PC-3 (cell line): Measurements from ENCODE around the gene CEND1.

Experiments used
- CTCF ChIP-seq: fragments of 300-600 bp; sonication (generic); conservative IDR thresholded peaks from 2 replicates; pipeline ENCODE4 v1.5.1; 2017; ENCODE audit warnings: antibody characterized with exemption, low read depth, mild to moderate bottlenecking, low read length
- EZH2 ChIP-seq: fragments of 300-600 bp; sonication (generic); IDR thresholded peaks from one replicate; pipeline ENCODE4 v1.6.1; 2017; ENCODE audit warnings: antibody characterized with exemption, mild to moderate bottlenecking, low read length; ENCODE audit not compliant: unreplicated experiment
- EZH2phosphoT487 ChIP-seq: fragments of 300-600 bp; sonication (generic); IDR thresholded peaks from 2 replicates; pipeline ENCODE4 v1.6.1; 2018; ENCODE audit warnings: mild to moderate bottlenecking, antibody characterized with exemption, low read length, borderline replicate concordance

- TF ChIP-seq CTCF (peak; percentile 28; the same call in 1 of the 2 replicates), EZH2phosphoT487 (no peak), EZH2 (no peak)
Observed at GRCh38 chr11:811446-812245, 21.8 kb upstream of the CEND1 start.
